Measurements from ENCODE around the gene ING1. TPM values are rescaled to one million over a fixed set of nuclear protein-coding genes. Genes with fewer than 3 reads are reported as not detected.
"Not testable (repeated sequence)": the region's sequence is repeated elsewhere in the genome, so short reads cannot be mapped to it uniquely, and the experiment has no call there.

The ING1 gene
- polyA plus RNA-seq, 1 donor (not counting 4 experiments of a cell fraction or from before 2014, with no cell fraction given) = 6.4 TPM

- no peak for FAIRE-seq
- Histone ChIP-seq H4K20me1 (ENCODE audit: control insufficient read depth, extremely low read depth, insufficient read depth, low read length) (no peaks in the 10 kb centered on the region), H3K9ac (ENCODE audit: control insufficient read depth, extremely low read depth, insufficient read depth, low read length) (no peak overlapping the region), H3K36me3 (ENCODE audit: control insufficient read depth in 2 of 2, extremely low read depth in 1 of 2, insufficient read depth in 2 of 2, low read length in 2 of 2) (peaks cover 1 to 5% of the 10 kb centered on the region in 2 experiments), H3K27ac (ENCODE audit: control insufficient read depth, insufficient read depth, low read length) (no peak overlapping the region), H2AFZ (ENCODE audit: control insufficient read depth, low read length) (no peak overlapping the region), H3K79me2 (ENCODE audit: control insufficient read depth, insufficient read depth, low read length) (peaks cover 19% of the 10 kb centered on the region), H3K4me1 (ENCODE audit: control insufficient read depth, extremely low read depth, insufficient read depth, low read length) (peaks cover 3% of the 10 kb centered on the region), H3K9me1 (ENCODE audit: control insufficient read depth, extremely low read depth, insufficient read depth, low read length) (no peaks in the 10 kb centered on the region), H3K4me2 (ENCODE audit: control insufficient read depth, extremely low read depth, insufficient read depth, low read depth, low read length) (no peak overlapping the region), H3K9me3 (ENCODE audit: control insufficient read depth, low read depth, low read length) (no peaks in the 10 kb centered on the region), H3K27me3 (ENCODE audit: control insufficient read depth, extremely low read depth, insufficient read depth, low read length) (no peaks in the 10 kb centered on the region), H3K4me3 (ENCODE audit: control insufficient read depth in 2 of 3, extremely low read depth in 1 of 3, insufficient read depth in 2 of 3, low read depth in 1 of 3, low read length in 3 of 3) (no peak overlapping the region)
- no peak for DNase-seq (ENCODE audit: low read depth, low spot score)
- dilution Hi-C loops (cut with MboI; ENCODE audit: extremely low pct_ligation_motif_present, low sequenced_read_pairs) = no loop called here
- TF ChIP-seq CTCF (optimal IDR thresholded peaks at IDR 0.05 in 1 of 3, IDR thresholded peaks at IDR 0.05 in 1 of 3, conservative IDR thresholded peaks at IDR 0.05 in 1 of 3; ENCODE audit: extremely low read depth in 1 of 3, insufficient read depth in 2 of 3, low read length in 3 of 3) = no peak
- no peak for TF ChIP-seq EZH2 (IDR thresholded peaks at IDR 0.05; ENCODE audit: low read length)
These were observed 10.1 kb downstream of the ING1 start for GRCh38 chr13:110723598-110723997.

- H3K4me1 ChIP-seq (ENCODE audit: control insufficient read depth, extremely low read depth, insufficient read depth, low read length); H3K27me3 ChIP-seq (ENCODE audit: control insufficient read depth, extremely low read depth, insufficient read depth, low read length); dilution Hi-C loops (cut with MboI; ENCODE audit: extremely low pct_ligation_motif_present, low sequenced_read_pairs); H3K9me1 ChIP-seq (ENCODE audit: control insufficient read depth, extremely low read depth, insufficient read depth, low read length); H3K36me3 ChIP-seq (ENCODE audit: control insufficient read depth in 2 of 2, extremely low read depth in 1 of 2, insufficient read depth in 2 of 2, low read length in 2 of 2); DNase-seq (ENCODE audit: low read depth, low spot score); H3K4me2 ChIP-seq (ENCODE audit: control insufficient read depth, extremely low read depth, insufficient read depth, low read depth, low read length); H2AFZ ChIP-seq (ENCODE audit: control insufficient read depth, low read length); H4K20me1 ChIP-seq (ENCODE audit: control insufficient read depth, extremely low read depth, insufficient read depth, low read length); FAIRE-seq; H3K9me3 ChIP-seq (ENCODE audit: control insufficient read depth, low read depth, low read length); H3K27ac ChIP-seq (ENCODE audit: control insufficient read depth, insufficient read depth, low read length); H3K79me2 ChIP-seq (ENCODE audit: control insufficient read depth, insufficient read depth, low read length); H3K9ac ChIP-seq (ENCODE audit: control insufficient read depth, extremely low read depth, insufficient read depth, low read length); H3K4me3 ChIP-seq (ENCODE audit: control insufficient read depth in 2 of 3, extremely low read depth in 1 of 3, insufficient read depth in 2 of 3, low read depth in 1 of 3, low read length in 3 of 3): not testable (repeated sequence)
These were observed 12.7 kb downstream of the ING1 start for GRCh38 chr13:110726153-110726552.

- dilution Hi-C loops (cut with MboI; ENCODE audit: extremely low pct_ligation_motif_present, low sequenced_read_pairs) = no loop called here
- no peak overlapping the region for H2AFZ ChIP-seq (ENCODE audit: control insufficient read depth, low read length)
- no peak overlapping the region for H3K4me3 ChIP-seq (ENCODE audit: control insufficient read depth in 2 of 3, extremely low read depth in 1 of 3, insufficient read depth in 2 of 3, low read depth in 1 of 3, low read length in 3 of 3)
- no peak overlapping the region for H3K9ac ChIP-seq (ENCODE audit: control insufficient read depth, extremely low read depth, insufficient read depth, low read length)
- H3K4me1 ChIP-seq (ENCODE audit: control insufficient read depth, extremely low read depth, insufficient read depth, low read length) = peaks cover 3% of the 10 kb centered on the region
- no peaks in the 10 kb centered on the region for H4K20me1 ChIP-seq (ENCODE audit: control insufficient read depth, extremely low read depth, insufficient read depth, low read length)
- H3K27me3 ChIP-seq (ENCODE audit: control insufficient read depth, extremely low read depth, insufficient read depth, low read length) = no peaks in the 10 kb centered on the region
- no peak for TF ChIP-seq CTCF (optimal IDR thresholded peaks at IDR 0.05 in 1 of 3, IDR thresholded peaks at IDR 0.05 in 1 of 3, conservative IDR thresholded peaks at IDR 0.05 in 1 of 3; ENCODE audit: extremely low read depth in 1 of 3, insufficient read depth in 2 of 3, low read length in 3 of 3)
- TF ChIP-seq EZH2 (IDR thresholded peaks at IDR 0.05; ENCODE audit: low read length) = no peak
- H3K36me3 ChIP-seq (ENCODE audit: control insufficient read depth in 2 of 2, extremely low read depth in 1 of 2, insufficient read depth in 2 of 2, low read length in 2 of 2) = no peaks in the 10 kb centered on the region
- H3K9me3 ChIP-seq (ENCODE audit: control insufficient read depth, low read depth, low read length) = no peaks in the 10 kb centered on the region
- FAIRE-seq (no peak), DNase-seq (ENCODE audit: low read depth, low spot score) (no peak)
- no peaks in the 10 kb centered on the region for H3K9me1 ChIP-seq (ENCODE audit: control insufficient read depth, extremely low read depth, insufficient read depth, low read length)
- H3K27ac ChIP-seq (ENCODE audit: control insufficient read depth, insufficient read depth, low read length) = no peak overlapping the region
- no peaks in the 10 kb centered on the region for H3K79me2 ChIP-seq (ENCODE audit: control insufficient read depth, insufficient read depth, low read length)
- no peak overlapping the region for H3K4me2 ChIP-seq (ENCODE audit: control insufficient read depth, extremely low read depth, insufficient read depth, low read depth, low read length)
These were observed 13.2 kb downstream of the ING1 start for GRCh38 chr13:110726726-110727125.

All from keratinocyte (primary cell).